ENCODE measurements around the gene TFAP2B.

The TFAP2B gene

DNA sequence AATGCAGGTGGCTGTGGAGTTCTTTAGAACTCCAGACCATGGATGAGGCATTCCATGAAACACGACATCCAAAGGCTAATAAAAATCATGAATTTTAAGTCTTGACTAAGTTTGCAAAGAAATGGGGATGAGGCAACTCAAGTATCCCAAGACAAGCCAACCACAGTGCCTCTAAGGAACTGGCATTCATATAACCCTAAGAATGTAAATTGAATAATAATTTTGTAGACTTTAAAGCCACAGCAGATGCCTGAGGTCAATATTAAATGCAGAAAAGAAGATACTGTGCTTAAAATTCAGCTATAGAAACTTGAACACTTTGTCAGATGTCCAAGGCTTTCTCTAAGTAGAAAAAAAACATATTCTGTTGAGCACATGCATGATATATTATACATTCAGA, 54.5 kb downstream of the TFAP2B start:
- DNase-seq (ENCODE audit: low read depth in 1 of 2, low spot score in 1 of 2): no peak
- H3K27me3 ChIP-seq (ENCODE audit: insufficient read depth, poor library complexity, severe bottlenecking): no peaks in the 10 kb centered on the region
- H3K4me3 ChIP-seq (replicated peaks; ENCODE audit: insufficient read depth, low read length): no peak overlapping the region
- no peak overlapping the region for H3K27ac ChIP-seq (replicated peaks)
- TF ChIP-seq, protein P1, sequence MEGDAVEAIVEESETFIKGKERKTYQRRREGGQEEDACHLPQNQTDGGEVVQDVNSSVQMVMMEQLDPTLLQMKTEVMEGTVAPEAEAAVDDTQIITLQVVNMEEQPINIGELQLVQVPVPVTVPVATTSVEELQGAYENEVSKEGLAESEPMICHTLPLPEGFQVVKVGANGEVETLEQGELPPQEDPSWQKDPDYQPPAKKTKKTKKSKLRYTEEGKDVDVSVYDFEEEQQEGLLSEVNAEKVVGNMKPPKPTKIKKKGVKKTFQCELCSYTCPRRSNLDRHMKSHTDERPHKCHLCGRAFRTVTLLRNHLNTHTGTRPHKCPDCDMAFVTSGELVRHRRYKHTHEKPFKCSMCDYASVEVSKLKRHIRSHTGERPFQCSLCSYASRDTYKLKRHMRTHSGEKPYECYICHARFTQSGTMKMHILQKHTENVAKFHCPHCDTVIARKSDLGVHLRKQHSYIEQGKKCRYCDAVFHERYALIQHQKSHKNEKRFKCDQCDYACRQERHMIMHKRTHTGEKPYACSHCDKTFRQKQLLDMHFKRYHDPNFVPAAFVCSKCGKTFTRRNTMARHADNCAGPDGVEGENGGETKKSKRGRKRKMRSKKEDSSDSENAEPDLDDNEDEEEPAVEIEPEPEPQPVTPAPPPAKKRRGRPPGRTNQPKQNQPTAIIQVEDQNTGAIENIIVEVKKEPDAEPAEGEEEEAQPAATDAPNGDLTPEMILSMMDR (IDR thresholded peaks at IDR 0.05; ENCODE audit: insufficient read depth, low read length): no peak
- TF ChIP-seq SPI1 (IDR thresholded peaks at IDR 0.05; ENCODE audit: borderline replicate concordance, low read depth): no peak
- TF ChIP-seq GABPA (IDR thresholded peaks at IDR 0.05; ENCODE audit: low read depth): no peak
- TF ChIP-seq, protein P2, sequence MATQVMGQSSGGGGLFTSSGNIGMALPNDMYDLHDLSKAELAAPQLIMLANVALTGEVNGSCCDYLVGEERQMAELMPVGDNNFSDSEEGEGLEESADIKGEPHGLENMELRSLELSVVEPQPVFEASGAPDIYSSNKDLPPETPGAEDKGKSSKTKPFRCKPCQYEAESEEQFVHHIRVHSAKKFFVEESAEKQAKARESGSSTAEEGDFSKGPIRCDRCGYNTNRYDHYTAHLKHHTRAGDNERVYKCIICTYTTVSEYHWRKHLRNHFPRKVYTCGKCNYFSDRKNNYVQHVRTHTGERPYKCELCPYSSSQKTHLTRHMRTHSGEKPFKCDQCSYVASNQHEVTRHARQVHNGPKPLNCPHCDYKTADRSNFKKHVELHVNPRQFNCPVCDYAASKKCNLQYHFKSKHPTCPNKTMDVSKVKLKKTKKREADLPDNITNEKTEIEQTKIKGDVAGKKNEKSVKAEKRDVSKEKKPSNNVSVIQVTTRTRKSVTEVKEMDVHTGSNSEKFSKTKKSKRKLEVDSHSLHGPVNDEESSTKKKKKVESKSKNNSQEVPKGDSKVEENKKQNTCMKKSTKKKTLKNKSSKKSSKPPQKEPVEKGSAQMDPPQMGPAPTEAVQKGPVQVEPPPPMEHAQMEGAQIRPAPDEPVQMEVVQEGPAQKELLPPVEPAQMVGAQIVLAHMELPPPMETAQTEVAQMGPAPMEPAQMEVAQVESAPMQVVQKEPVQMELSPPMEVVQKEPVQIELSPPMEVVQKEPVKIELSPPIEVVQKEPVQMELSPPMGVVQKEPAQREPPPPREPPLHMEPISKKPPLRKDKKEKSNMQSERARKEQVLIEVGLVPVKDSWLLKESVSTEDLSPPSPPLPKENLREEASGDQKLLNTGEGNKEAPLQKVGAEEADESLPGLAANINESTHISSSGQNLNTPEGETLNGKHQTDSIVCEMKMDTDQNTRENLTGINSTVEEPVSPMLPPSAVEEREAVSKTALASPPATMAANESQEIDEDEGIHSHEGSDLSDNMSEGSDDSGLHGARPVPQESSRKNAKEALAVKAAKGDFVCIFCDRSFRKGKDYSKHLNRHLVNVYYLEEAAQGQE (IDR thresholded peaks at IDR 0.05; ENCODE audit: insufficient replicate concordance, low read depth): no peak
- TF ChIP-seq POLR2AphosphoS5 (IDR thresholded peaks at IDR 0.05; ENCODE audit: low read depth): no peak

GRCh38 chr6:50884364-50884763, 65.7 kb downstream of the TFAP2B start:
- no peak overlapping the region for H3K4me3 ChIP-seq (replicated peaks; ENCODE audit: insufficient read depth, low read length)
- TF ChIP-seq, protein P1 (IDR thresholded peaks at IDR 0.05; ENCODE audit: insufficient read depth, low read length): no peak
- TF ChIP-seq GABPA (IDR thresholded peaks at IDR 0.05; ENCODE audit: low read depth) (no peak), POLR2AphosphoS5 (IDR thresholded peaks at IDR 0.05; ENCODE audit: low read depth) (no peak), SPI1 (IDR thresholded peaks at IDR 0.05; ENCODE audit: borderline replicate concordance, low read depth) (no peak)
- TF ChIP-seq, protein P2 (IDR thresholded peaks at IDR 0.05; ENCODE audit: insufficient replicate concordance, low read depth): no peak

GRCh38 chr6:50887112-50887511, 68.4 kb downstream of the TFAP2B start:
- no peaks in the 10 kb centered on the region for H3K27me3 ChIP-seq (ENCODE audit: insufficient read depth, poor library complexity, severe bottlenecking)
- no peak for DNase-seq (ENCODE audit: low read depth in 1 of 2, low spot score in 1 of 2)
- no peak overlapping the region for H3K27ac ChIP-seq (replicated peaks)
- TF ChIP-seq POLR2AphosphoS5 (IDR thresholded peaks at IDR 0.05; ENCODE audit: low read depth) (no peak), GABPA (IDR thresholded peaks at IDR 0.05; ENCODE audit: low read depth) (no peak), SPI1 (IDR thresholded peaks at IDR 0.05; ENCODE audit: borderline replicate concordance, low read depth) (no peak)
- TF ChIP-seq, protein P1 (IDR thresholded peaks at IDR 0.05; ENCODE audit: insufficient read depth, low read length): no peak
- TF ChIP-seq, protein P2 (IDR thresholded peaks at IDR 0.05; ENCODE audit: insufficient replicate concordance, low read depth): no peak
- H3K4me3 ChIP-seq (replicated peaks; ENCODE audit: insufficient read depth, low read length): no peak overlapping the region

More at GRCh38 chr6:50884364-50884763, 65.7 kb downstream of the TFAP2B start:
- Histone ChIP-seq H3K27ac (replicated peaks) (no peak overlapping the region), H3K27me3 (ENCODE audit: insufficient read depth, poor library complexity, severe bottlenecking) (no peaks in the 10 kb centered on the region)
- DNase-seq (ENCODE audit: low read depth in 1 of 2, low spot score in 1 of 2): no peak
